ENCODE data around the gene GLRX5.
A peak's percentile ranks its signal among the peaks of the same experiment; 100 is the strongest.

GLRX5 gene

DNA sequence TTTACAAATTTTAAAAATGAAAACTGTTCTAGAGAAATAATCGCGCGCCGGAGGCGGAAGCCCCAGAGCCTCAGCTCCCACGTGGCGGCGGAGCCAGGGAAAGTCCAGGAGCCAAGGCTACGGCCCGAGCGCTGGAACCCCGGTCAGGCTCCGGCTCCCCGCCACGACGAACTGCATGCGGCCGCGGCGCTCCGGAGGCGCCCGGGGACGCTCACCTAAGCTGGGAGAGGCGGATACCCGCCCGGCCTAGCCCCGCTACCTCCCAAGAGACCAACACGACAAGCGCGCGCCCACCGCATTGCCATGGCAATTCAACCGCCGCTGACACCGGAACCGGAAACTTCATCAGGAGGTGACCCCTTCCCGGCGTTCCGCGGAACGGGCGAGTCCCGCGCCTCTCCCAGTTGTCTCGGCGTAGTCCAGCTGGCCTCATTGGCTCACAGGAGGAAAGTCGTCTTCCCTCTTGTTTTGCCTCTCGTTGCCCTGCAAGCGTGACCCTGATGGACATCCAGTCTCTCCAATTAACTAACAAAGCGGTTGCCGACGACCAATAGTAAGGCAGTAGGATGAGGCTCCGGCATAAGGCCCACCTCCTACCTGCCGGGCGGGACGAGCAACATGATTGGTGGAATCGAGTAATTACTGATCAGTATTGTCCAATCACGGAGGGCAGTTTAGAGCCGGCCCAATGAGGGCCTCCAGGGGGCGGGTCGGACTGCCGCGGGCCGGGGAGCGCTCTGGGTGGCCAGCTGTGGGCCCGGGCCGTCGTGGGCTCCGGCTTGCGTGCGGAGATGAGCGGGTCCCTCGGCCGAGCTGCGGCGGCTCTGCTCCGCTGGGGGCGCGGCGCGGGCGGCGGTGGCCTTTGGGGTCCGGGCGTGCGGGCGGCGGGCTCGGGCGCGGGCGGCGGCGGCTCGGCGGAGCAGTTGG is at the start of gene GLRX5:
GLRX5 (plus strand) TSS at position 752 of the 927 bp plus-strand sequence; CDS start at position 792, 40 bp downstream.
- peak; percentile 99 for DNase-seq

DNA sequence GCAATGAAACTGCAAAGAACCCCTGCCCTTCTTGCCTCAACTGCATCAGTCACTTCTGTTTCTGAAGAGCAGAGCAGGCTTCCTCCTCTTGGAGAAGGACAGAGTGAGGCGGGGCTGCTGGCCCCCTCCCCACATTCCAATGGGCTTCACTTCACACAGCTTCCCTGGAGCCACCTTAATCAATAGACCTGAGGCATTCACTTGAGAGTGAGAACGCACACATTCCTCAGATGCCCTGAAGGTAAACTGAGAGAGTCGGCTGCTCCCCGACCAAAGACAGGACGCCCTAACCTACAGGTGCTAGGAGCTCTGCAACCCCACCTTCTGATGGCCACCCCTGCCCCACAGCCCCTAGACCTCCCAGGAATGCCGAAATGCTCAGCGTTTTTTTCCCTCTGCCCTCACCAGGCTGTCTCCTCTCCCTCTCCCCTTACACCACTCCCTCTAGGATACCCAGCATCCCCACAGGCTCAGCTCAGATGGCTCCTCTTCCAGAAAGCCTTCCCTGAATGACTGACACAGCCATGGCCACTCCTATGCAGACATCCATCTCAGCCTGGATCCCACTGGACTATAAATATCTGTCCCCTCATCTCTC is 49.5 kb upstream of the GLRX5 start:
- DNase-seq: no peak

DNA sequence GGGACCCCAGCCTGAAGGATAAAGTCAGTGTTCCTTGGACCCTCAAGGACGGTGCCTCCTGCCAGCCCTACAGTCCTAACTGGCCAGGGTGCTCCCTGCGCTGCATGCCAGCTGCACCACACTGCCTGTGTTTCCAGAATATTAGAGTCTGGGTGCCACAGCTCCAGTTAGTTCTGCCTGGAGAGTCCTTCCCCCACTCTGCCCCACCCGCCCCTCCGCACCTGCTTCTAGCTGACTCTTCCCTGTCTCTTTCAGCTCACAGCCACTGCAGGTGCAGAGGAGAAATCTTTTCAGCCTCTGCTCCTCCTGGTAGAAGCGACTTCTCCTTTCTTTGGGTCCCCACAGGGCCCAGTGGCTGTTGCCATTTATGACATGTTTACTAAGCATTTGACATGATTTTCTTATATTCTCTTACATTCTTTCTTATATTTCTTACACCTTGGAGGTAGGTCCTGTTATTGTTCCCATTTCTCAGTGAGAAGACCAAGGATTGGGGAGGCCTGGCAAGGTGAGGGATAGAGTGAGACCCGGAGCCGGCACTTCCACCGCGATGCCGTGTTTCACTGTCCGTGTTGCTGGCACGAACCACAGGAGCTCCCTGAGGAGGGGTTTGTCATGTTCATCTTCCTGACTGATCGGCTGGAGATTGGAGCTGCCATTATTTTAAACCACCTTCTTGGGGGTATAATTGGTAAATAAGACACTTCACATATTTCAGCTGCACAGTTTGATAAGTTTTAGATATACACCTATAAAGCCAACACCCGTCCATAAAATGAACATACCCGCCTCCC is 47.8 kb upstream of the GLRX5 start:
- DNase-seq: no peak

DNA sequence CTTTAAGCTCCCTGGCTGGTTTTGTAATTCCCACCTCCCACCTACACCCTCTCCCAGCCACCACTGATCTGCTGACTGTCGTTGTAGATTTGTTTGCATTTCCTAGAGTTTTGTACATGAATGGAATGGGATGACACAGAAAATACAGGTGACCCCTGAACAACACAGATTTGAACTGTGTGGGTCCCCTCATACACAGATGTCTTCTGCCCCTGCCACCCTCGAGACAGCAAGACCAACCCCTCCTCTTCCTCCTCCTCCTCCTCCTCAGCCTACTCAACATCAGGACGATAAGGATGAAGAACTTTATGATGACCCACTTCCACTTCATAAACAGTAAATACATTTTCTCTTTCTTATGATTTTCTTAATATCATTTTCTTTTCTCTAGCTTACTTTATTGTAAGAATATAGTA is 47.2 kb upstream of the GLRX5 start:
- DNase-seq: no peak

DNA sequence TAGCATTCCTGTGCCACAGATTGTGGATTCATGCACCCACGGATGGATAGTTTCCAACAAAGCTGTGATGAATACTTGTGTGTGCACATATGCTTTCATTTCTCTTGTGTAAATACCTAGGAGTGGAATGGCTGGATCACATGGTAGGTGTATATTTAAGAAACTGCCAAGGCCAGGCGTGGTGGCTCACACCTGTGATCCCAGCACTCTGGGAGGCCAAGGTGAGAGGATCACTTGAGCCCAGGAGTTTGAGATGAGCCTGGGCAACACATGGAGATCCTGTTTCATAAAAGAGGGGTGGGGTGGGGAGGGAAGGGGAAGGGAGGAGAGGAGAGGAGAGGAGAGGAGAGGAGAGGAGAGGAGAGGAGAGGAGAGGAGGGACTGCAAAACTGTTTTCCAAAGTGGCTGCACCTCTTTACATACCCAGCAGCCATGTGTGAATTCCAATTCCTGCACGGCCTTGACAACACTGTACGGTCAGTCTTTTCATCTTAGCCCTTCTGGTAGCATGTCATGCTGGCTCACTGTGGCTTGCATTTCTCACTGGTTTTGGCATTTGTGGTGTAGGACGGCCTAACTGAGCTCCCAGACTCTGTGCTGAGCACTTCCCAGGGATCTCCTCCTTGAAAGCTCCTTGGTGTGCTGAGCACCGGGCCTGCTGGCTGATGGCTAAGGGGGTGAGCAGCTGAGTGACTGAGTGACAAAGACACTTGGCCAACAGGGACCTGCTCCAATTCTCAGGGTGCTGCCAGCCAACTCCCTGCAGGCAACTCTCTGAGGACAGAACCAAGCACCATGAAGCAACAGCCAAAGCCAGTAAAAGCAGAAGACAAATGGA is 46.3 kb upstream of the GLRX5 start:
- DNase-seq: no peak

DNA sequence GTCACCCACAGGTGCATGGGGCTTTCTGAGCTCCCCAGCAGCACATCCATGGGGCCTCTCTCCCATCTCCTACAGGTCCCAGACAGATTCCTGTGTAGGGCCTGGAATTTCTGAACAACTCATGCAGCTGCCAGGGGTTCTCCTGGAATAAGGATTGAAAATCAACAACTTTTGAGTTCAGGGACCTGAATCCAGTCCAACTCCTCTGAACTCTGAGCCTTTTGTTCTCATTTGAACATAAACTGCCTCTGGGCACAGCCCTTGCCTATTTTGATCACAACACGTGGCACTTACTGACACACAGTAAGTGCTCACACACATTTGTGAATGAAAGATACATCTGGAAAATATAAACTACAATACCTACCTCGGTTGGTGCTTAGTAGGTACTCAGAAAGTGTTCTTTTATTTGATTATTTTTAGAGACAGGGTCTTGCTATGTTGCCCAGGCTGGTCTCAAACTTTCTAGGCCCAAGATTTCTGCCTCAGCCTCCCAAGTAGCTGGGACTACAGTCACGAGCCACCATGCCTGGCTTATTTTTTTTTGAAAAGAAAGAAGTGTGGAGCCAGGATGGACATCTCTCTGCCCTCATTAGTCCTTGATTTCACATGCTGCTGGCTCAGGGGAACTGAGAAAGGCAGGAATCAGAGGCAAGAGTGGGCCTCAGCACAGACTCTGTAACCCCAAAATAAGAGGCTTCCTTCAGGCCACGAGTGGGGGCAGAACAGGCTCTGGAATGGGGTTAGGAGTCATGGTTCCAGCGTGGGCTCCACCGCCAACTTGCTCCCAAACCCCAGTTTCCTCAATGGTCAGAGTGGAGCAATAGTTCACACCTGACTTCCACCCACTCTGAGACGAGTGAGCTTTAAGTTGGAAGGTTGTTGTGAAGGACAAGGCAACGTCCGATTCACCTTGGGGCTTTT is 45.4 kb upstream of the GLRX5 start:
- DNase-seq: no peak

DNA sequence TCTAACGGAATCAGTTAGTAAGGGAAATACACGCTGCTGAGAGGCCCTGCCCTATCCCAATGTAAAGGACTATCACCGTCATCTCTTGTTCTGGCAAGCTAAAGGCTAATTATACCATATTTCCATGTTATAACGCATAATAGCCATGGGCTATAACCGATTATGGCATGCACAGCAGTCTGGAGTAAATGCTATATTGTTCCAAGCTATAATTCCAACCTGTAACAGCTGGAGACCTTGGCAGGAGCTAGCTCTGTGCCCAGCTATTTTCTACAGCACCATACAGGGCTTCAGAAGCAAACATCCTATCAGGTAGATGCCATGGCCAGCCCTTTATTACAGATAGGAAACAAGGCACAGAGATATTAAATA is 44.7 kb upstream of the GLRX5 start:
- DNase-seq: no peak

DNA sequence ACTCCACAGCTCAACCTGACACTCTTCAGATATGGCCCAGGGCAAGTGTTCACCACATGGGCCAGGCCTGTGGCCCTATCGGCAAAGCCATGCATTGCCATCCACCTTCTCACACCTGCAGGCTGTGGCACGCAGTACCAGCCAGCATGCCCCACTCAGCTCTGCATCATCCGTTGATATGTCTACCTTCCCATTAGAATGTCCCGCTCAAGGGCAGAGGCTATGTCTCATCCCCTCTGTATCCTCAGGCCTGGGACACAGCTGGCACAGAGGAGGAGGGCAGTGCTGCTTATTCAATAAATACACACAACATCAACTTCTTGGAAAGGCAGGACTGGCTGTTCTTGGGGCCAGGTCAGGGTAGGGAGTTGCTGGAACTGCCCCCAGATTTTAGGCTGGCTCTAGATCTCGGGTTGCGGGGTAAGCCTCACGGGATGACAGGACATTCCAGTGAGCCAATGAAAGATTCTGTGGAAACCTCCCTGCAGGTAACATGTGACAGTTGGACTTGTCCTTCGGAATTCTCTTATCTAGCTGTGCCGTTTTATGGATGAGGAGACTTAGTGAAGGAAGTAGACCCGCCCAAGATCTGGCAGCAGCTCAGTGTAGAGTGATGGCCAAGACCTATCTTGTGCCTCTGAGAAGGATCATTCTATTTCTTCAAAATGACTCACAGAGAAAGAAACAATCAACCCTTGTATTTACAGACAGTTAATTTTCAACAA is 44.0 kb upstream of the GLRX5 start:
- DNase-seq: no peak

DNA sequence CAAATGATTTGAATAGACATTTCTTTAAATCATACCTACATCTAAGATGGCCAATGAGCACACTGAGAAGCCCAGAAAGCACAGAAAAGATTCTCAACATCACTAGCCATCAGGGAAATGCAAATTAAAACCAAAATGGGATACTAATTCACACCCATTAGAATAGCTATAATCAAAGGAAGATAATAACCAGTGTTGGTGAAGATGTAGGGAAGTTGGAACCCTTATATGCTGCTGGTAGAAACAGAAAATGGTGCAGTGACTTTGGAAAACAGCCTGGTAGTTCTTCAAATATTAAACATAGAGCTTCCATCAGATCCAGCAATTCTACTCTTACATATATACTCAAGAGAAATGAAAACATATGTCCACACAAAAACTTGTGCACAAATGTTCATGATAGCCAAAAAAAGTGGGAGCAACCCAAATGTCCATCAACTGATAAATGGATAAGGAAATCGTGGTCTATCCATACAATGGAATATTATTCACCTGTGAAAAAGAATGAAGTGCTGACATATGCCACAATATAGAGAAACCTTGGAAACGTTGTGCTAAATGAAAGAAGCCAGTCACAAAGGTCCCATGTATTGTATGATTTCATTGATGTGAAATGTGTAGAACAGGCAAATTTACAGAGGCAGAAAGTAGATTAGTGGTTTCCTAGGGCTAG is 42.8 kb upstream of the GLRX5 start:
- no peak for DNase-seq

DNA sequence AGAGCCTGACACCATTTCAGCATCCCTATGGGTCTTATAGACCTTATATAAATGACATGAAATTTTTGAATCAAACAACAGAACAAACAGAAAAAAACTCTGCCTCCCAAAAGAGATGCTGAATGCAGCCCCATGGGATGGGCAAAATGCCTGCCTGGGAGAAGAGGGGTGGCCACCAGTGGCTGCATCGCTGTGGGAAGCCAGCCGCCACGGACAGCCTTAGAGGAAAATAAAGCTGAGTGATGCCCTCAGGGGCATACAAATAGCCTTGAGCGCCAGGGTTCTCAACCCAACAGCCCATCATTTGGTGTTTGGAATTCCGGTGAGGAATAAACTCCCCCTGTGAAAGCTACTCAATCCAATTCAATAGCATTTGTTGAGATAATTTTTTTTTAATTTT is 41.3 kb upstream of the GLRX5 start:
- DNase-seq: no peak

DNA sequence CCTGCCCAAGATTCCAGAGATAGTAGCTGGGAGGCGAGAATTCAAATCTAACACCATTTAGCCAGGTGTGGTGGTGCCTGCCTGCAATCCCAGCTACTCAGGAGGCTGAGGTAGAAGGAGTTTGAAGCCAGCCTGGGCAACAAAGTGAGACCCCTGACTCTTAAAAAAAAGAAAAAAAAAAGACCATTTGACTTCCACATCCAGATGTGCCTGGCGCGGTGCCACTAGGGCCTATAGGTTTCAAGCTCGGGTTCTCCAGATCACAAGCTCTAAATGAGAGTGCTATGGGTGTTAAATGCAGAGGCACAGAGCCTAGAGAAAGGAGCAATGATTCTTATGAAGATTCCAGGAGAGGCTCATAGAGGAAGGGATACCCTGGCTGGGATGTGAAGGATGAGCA is 40.9 kb upstream of the GLRX5 start:
- no peak for DNase-seq

DNA sequence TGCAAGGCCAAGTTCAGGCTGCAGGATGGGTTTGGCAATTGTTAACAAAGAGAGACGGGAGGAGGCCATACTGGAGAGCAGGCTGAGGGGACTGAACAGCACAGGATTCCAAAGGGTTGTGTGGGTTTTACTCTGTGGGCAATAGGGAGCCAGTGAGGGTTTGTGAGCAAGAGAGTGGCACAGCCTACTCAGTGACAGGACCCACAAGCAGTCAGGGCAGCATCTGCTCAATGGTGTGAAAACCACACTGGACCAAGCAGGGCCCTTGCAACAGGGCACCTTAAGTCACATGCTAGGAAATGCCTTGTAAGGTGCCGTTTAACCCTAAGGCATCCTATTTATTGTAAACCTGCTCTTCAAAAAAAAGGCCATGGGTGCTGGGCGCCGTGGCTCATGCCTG is 40.4 kb upstream of the GLRX5 start:
- no peak for DNase-seq

DNA sequence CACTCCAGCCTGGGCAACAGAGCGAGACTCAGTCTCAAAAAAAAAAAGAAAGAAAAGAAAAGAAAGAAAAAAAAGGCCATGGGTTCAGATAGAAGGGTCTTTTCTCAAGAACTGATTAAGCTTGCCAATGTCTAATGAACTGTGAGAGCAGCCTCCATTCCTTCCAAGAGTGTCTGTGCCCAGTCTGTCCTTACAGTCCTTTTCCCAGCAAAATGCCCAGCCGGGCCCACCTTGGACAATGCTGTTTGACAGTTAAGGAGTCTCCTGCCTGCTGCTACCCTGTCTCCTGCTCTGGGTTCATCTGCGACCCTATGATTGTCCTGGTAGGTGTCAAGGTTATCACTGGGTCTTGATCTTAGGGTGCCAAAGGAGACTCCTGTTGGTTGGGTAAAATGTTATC is 39.8 kb upstream of the GLRX5 start:
- DNase-seq: no peak

DNA sequence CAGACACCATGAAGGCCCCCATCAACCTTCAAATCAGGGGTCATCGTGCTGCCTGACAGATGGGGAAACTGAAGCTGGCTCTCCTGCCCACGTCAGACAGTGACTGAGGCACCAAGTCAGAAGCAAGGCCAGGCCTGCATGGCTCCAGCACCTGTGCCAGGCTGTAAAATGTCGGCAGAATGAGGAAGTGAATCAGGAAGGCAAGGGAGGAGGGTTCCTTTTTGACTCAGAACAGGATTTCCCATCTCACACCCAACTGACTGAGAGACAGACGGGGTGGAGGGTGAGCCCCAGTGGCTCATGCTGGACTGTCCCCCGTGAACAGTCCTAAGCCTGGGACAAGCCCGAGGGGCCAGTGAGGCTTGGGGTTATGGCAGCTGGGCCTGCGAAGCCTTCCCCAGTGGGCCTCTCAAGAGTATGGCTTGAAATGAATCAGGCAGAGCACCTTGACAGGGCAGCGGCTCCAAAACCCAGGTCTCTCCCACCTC is 39.3 kb upstream of the GLRX5 start:
- no peak for DNase-seq

DNA sequence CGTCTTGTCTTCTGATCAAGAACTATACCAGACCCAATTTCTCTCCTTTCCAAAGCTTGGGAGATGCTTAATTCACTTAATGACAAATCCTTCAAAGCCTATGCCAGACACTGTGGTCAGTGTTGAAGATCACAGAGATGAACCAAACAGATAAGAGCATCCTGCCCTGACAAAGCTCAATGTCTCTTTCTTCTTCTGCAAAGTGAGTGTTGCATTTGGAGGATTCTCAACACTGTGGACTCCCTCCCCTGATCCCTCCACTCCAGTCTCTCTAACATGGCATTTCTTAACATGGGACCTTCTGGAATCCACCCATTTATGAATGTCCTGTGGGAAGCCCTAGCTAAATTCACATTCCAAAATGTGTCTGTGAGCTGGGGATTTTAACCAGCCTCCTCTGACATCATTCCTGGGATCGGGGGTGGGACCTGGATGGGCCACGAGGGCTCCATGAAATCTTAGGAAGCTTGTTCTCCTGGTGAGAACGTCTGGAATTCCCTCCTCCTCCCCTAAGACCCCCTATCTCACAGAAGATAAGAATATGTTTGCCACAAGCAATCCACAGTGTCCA is 38.7 kb upstream of the GLRX5 start:
- no peak for DNase-seq

DNA sequence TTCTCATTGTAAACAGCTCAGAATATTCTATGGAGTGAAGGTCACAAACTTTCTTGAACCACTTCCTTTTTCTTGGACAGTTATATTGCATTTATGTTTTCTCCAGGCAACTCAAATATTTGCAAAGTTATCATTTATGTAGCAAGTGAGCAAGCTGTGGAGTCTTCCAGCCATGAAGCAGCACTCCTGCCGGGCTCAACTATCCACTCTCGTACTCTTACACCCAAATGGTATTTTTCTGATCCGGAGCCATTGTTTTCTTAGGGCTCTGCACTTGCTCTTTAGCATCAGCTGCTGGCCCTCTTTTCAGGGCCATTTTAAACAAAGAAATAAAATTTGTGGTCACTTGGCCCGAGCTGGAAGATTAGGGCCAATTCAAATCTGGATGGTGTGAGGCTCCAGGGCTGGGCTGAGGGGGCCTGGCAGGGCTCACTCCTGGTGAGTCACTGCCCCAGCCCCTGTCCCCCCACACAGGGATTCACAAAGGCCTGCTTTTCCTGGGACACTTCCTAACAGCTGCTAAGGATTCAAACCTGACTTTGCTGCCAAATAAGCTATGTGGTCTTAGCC is 38.1 kb upstream of the GLRX5 start:
- no peak for DNase-seq

DNA sequence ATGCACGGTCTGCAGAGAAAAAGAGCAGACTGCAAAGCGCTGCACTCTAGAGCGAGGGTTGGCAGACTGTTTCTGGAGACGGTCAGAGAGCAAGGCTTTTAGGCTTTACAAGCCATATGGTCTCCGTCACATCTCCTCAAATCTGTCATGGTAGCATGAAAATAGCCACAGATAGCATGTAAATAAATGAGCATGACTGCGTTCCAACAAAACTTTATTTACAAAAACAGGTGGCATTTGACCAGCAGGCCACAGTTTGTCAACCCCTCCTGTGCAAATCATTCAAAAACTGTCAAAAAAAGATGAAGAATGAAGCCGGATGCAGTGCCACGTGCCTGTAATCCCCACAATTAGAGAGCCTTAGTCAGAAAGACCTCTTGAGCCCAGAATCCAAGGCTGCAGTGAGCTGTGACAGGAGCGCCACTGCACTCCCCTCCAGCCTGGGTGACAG is 37.3 kb upstream of the GLRX5 start:
- DNase-seq: no peak

DNA sequence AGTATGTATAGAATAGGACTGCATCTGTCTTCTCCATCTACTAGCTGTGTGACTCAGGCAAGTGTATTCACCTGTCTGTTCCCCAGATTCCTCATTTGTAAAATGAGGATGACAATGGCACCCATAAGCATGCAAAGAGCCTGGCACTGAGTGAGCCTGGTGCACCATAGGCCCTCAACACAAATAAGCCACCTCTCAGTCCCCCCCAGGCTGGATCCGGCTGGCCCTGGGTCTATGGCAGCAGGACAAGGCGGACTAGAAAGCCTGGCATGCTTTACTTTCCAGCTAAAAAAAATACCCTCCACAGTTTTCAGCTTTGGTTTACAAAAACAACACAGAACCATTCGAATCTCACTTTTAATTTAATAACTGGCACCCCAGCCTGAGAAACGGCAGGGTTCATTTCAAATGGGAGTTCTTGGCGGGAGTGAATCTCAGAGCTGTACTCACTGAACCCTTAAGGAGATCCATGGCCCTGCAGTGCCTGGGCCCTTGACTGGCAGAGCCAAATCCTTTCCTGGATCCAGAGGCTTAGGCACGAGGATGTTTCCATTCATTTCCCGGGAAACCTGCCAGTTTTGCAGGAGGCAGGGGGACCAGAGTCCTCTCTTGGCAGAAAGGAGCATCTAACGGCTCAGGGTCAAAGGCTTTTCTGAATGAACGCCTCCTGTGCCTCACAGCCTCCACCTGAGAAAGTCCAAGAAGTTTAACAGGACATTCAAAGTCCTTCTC is 36.1 kb upstream of the GLRX5 start:
- no peak for DNase-seq

DNA sequence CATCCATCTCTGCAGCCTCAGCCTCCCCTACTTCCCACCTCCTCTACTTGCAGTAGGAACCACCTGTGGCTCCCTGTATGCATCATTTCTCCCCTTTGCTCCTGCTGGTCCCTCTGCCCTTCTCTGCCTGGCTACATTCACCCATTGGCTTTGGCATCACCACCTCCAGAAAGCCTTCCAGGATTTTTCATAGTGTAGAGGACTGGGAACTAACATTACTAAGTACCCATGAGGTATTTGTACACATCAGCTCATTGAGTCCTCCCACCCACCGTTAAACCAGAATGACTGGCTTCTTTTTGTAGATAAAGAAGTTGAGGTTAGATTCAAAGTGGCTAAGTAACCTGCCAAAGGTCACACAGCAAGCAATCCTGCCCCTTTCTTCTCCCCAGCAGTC is 35.5 kb upstream of the GLRX5 start:
- no peak for DNase-seq
